Measurements from ENCODE around the gene ACTG2. TPM values are rescaled to one million over a fixed set of nuclear protein-coding genes. Genes with fewer than 3 reads are reported as not detected.

The ACTG2 gene
- polyA plus RNA-seq, 1 donor (not counting 4 experiments of a cell fraction or from before 2014, with no cell fraction given) = not detected

- H3K36me3 ChIP-seq (ENCODE audit: control insufficient read depth in 2 of 2, extremely low read depth in 1 of 2, insufficient read depth in 2 of 2, low read length in 2 of 2) = no peaks in the 10 kb centered on the region
- peak within 1 kb of the TSS; percentile 87 for H3K4me2 ChIP-seq (ENCODE audit: control insufficient read depth, extremely low read depth, insufficient read depth, low read depth, low read length)
- peak within 1 kb of the TSS; percentile 99 for H3K27ac ChIP-seq (ENCODE audit: control insufficient read depth, insufficient read depth, low read length)
- TF ChIP-seq CTCF (optimal IDR thresholded peaks at IDR 0.05 in 1 of 3, IDR thresholded peaks at IDR 0.05 in 1 of 3, conservative IDR thresholded peaks at IDR 0.05 in 1 of 3; ENCODE audit: extremely low read depth in 1 of 3, insufficient read depth in 2 of 3, low read length in 3 of 3) = no peak
- TF ChIP-seq EZH2 (IDR thresholded peaks at IDR 0.05; ENCODE audit: low read length) = no peak
- peak within 1 kb of the TSS; percentile 73 to 99 (median 92) for H3K4me3 ChIP-seq (ENCODE audit: control insufficient read depth in 2 of 3, extremely low read depth in 1 of 3, insufficient read depth in 2 of 3, low read depth in 1 of 3, low read length in 3 of 3)
- dilution Hi-C loops (cut with MboI; ENCODE audit: extremely low pct_ligation_motif_present, low sequenced_read_pairs) = no loop called here
- H3K27me3 ChIP-seq (ENCODE audit: control insufficient read depth, extremely low read depth, insufficient read depth, low read length) = no peaks in the 10 kb centered on the region
- peak within 1 kb of the TSS; percentile 99 for H3K9ac ChIP-seq (ENCODE audit: control insufficient read depth, extremely low read depth, insufficient read depth, low read length)
- DNase-seq (ENCODE audit: low read depth, low spot score) = peak; percentile 99
- H2AFZ ChIP-seq (ENCODE audit: control insufficient read depth, low read length) = peak within 1 kb of the TSS; percentile 65
- H3K79me2 ChIP-seq (ENCODE audit: control insufficient read depth, insufficient read depth, low read length) = peaks cover 48% of the 10 kb centered on the region
- peaks cover 46% of the 10 kb centered on the region for H3K4me1 ChIP-seq (ENCODE audit: control insufficient read depth, extremely low read depth, insufficient read depth, low read length)
- H3K9me3 ChIP-seq (ENCODE audit: control insufficient read depth, low read depth, low read length) = no peaks in the 10 kb centered on the region
- H3K9me1 ChIP-seq (ENCODE audit: control insufficient read depth, extremely low read depth, insufficient read depth, low read length) = no peaks in the 10 kb centered on the region
- FAIRE-seq = peak; percentile 90
- no peaks in the 10 kb centered on the region for H4K20me1 ChIP-seq (ENCODE audit: control insufficient read depth, extremely low read depth, insufficient read depth, low read length)
These were observed 33.9 kb downstream of the ACTG2 start, which contains the start of gene DGUOK for GRCh38 chr2:73926493-73927327. Gene DGUOK, plus strand, starts transcription at chr2:73926880. Its CDS starts 31 bp downstream, at chr2:73926911.

DNA sequence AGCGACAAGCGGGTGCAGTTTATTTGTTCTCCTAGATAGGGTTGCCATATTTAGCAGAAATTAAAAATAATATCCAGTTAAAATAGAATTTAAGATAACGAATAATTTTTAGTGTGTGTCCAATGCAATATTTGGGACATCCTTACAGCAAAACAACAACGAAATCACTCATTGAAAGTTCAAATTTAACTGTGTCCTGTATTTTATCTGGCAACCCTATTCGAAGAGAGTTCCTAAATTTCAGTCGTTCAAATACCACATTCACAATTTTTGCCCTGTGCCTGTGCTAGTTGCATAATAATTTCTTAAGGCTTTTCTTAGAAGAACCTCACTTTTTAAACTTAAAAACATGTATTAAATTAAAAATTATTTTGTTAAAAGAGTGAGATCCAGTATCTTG is 34.5 kb downstream of the ACTG2 start:
- H3K27me3 ChIP-seq (ENCODE audit: control insufficient read depth, extremely low read depth, insufficient read depth, low read length) = no peaks in the 10 kb centered on the region
- no peaks in the 10 kb centered on the region for H3K9me3 ChIP-seq (ENCODE audit: control insufficient read depth, low read depth, low read length)
- H3K79me2 ChIP-seq (ENCODE audit: control insufficient read depth, insufficient read depth, low read length) = peaks cover 53% of the 10 kb centered on the region
- H3K4me2 ChIP-seq (ENCODE audit: control insufficient read depth, extremely low read depth, insufficient read depth, low read depth, low read length) = peak overlapping the region; percentile 87
- peaks cover 0 to 2% of the 10 kb centered on the region in 2 experiments for H3K36me3 ChIP-seq (ENCODE audit: control insufficient read depth in 2 of 2, extremely low read depth in 1 of 2, insufficient read depth in 2 of 2, low read length in 2 of 2)
- no peak overlapping the region for H2AFZ ChIP-seq (ENCODE audit: control insufficient read depth, low read length)
- DNase-seq (ENCODE audit: low read depth, low spot score) (no peak), FAIRE-seq (no peak)
- TF ChIP-seq CTCF (optimal IDR thresholded peaks at IDR 0.05 in 1 of 3, IDR thresholded peaks at IDR 0.05 in 1 of 3, conservative IDR thresholded peaks at IDR 0.05 in 1 of 3; ENCODE audit: extremely low read depth in 1 of 3, insufficient read depth in 2 of 3, low read length in 3 of 3) = no peak
- TF ChIP-seq EZH2 (IDR thresholded peaks at IDR 0.05; ENCODE audit: low read length) = no peak
- peak overlapping the region; percentile 73 to 99 (median 92) for H3K4me3 ChIP-seq (ENCODE audit: control insufficient read depth in 2 of 3, extremely low read depth in 1 of 3, insufficient read depth in 2 of 3, low read depth in 1 of 3, low read length in 3 of 3)
- peaks cover 3% of the 10 kb centered on the region for H4K20me1 ChIP-seq (ENCODE audit: control insufficient read depth, extremely low read depth, insufficient read depth, low read length)
- H3K27ac ChIP-seq (ENCODE audit: control insufficient read depth, insufficient read depth, low read length) = peak overlapping the region; percentile 99
- H3K4me1 ChIP-seq (ENCODE audit: control insufficient read depth, extremely low read depth, insufficient read depth, low read length) = peaks cover 53% of the 10 kb centered on the region
- peaks cover 5% of the 10 kb centered on the region for H3K9me1 ChIP-seq (ENCODE audit: control insufficient read depth, extremely low read depth, insufficient read depth, low read length)
- H3K9ac ChIP-seq (ENCODE audit: control insufficient read depth, extremely low read depth, insufficient read depth, low read length) = peak overlapping the region; percentile 99
- dilution Hi-C loops (cut with MboI; ENCODE audit: extremely low pct_ligation_motif_present, low sequenced_read_pairs) = no loop called here

Measured in keratinocyte (primary cell).